Measurements from ENCODE around the gene NELL2.

- TF ChIP-seq POLR2AphosphoS5 (IDR thresholded peaks at IDR 0.05; ENCODE audit: low read depth, low read length): no peak
- no peak for TF ChIP-seq TAF1 (IDR thresholded peaks at IDR 0.05; ENCODE audit: borderline replicate concordance, insufficient read depth, low read length)
Measured at GRCh38 chr12:44720265-44720664, 155.8 kb downstream of the NELL2 start.

Measured in PFSK-1 (cell line).